ENCODE results near the gene ANKAR.
"Not testable (repeated sequence)": the region's sequence is repeated elsewhere in the genome, so short reads cannot be mapped to it uniquely, and the experiment has no call there.

The ANKAR gene

DNA sequence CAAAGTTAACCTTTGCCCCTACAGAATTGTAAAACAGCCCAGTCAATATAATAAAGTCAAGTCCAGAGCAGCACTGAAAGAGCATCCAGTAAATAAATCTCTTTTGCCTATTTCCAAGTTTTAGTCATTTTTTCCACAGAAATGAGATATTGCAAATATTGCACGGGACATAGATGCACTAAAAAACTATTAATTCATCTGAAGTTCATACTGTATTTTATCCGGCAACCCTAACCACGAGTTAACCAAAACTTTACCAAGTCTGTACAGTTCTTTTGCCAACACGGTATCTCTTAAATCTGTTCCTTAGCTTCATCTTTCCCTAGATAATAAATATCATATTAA, 13.7 kb upstream of the ANKAR start:
- no peak overlapping the region for H3K27ac ChIP-seq
- TF ChIP-seq, protein P1, sequence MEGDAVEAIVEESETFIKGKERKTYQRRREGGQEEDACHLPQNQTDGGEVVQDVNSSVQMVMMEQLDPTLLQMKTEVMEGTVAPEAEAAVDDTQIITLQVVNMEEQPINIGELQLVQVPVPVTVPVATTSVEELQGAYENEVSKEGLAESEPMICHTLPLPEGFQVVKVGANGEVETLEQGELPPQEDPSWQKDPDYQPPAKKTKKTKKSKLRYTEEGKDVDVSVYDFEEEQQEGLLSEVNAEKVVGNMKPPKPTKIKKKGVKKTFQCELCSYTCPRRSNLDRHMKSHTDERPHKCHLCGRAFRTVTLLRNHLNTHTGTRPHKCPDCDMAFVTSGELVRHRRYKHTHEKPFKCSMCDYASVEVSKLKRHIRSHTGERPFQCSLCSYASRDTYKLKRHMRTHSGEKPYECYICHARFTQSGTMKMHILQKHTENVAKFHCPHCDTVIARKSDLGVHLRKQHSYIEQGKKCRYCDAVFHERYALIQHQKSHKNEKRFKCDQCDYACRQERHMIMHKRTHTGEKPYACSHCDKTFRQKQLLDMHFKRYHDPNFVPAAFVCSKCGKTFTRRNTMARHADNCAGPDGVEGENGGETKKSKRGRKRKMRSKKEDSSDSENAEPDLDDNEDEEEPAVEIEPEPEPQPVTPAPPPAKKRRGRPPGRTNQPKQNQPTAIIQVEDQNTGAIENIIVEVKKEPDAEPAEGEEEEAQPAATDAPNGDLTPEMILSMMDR (conservative IDR thresholded peaks at IDR 0.05) = no peak
- no peak for TF ChIP-seq ZFX (IDR thresholded peaks at IDR 0.05)

DNA sequence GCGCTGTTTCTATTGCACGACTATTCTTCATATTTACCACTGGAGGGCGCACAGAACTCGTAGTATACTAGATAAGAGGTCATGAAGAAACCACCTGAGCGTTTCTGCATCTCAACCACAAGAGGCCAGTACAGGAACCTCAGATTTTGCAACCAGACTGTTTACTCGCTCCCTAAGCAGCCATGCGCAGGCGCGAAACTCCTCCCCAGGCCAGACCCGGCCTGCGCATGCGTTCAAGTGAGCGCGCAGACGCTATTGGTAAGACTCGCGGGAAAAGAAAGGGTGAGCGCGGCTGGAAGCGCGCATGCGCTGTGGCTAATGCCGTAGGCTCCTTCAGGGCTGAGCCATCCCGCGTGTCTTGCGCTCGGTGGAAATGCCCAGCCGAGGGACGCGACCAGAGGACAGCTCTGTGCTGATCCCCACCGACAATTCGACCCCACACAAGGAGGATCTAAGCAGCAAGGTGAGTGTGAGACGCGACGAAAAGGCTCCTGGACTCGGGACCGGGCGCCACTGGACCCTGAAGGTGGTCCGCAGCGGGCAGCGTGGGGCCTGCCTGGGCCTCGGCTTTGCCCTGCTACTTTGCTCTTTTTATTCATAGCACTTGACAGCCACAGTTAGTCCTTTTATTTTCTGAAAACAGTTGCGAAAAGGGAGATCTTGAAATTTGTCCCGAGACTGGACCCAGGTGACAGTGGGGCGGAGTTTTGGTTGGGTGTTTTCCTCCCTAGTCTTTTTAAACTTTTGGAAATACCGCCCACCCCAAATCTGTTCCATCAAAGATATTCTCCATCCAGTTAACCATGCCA, 13.1 kb upstream of the ANKAR start, which contains the start of gene ASNSD1:
ASNSD1 (plus strand) TSS at position 312 of the 809 bp plus-strand sequence. CDS start 4,674 bp downstream, outside the sequence.
- TF ChIP-seq ZFX (IDR thresholded peaks at IDR 0.05) = peak; percentile 70
- TF ChIP-seq, protein P1 (conservative IDR thresholded peaks at IDR 0.05) = peak; percentile 97
- H3K27ac ChIP-seq = peak within 1 kb of the TSS; percentile 84

DNA sequence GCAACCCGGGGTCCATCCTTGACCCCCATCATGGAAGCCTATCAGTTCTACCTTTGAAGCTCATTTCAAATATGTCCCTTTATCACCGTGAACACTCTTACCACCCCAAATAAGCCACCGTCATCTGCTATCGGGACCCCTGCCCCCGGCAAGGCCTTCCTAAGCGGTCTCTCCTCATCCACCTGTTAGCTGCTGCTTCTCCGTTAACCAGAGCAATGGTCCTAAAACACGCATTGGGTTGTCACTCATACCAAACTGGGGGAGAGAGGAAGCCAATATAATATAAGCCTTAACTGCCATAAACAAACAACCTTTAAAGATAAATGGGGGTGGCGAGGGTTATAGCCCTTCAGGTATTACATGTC, 12.5 kb upstream of the ANKAR start:
- TF ChIP-seq, protein P1 (conservative IDR thresholded peaks at IDR 0.05) = no peak
- TF ChIP-seq ZFX (IDR thresholded peaks at IDR 0.05) = no peak
- peak overlapping the region; percentile 84 for H3K27ac ChIP-seq

DNA sequence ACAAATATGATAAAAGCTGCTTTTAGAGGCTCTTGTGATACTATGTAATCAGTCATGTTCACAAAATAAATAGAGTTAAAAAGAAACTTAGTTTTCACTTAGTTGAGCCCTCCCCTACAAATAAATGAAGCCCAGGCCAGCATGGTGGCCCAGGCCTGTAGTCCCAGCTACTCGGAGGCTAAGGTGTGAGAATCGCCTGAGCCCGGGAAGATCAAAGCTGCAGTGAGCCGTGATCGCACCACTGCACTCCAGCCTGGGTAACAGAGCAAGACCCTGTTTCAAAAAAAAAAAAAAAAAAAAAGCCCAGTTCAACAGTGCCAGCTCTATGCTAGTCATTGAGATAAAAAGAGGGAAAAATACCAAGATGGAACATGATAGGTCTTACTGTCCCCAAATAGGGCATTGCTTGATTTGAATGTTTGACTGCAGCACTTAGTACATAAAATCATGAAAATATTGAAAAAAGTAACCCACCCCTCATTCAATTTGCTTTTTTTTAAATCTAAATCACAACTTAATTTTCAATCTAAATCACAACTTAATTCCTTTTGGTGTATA, 11.7 kb upstream of the ANKAR start:
- peak overlapping the region; percentile 84; the same call in 1 of the 2 replicates for H3K27ac ChIP-seq
- TF ChIP-seq, protein P1 (conservative IDR thresholded peaks at IDR 0.05) = no peak
- TF ChIP-seq ZFX (IDR thresholded peaks at IDR 0.05) = no peak

DNA sequence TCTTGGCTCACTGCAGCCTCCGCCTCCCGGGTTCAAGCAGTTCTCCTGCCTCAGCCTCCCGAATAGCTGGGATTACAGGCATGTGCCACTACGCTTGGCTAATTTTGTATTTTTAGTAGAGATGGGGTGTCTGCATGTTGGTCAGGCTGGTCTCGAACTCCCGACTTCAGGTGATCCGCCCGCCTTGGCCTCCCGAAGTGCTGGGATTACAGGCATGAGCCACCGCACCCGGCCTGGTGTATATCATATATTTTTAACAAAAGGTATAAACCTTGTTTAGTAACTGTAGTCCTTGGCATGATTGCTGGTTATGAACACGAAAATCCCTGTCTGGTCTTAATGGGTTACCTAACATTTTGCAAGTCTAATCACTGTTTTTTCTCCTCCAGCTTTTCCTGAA, 11.2 kb upstream of the ANKAR start:
- not testable (repeated sequence) for H3K27ac ChIP-seq

GRCh38 chr2:189669913-189670312, 4.6 kb upstream of the ANKAR start:
- H3K27ac ChIP-seq = no peak overlapping the region
- TF ChIP-seq, protein P1 (conservative IDR thresholded peaks at IDR 0.05) = no peak
- no peak for TF ChIP-seq ZFX (IDR thresholded peaks at IDR 0.05)

GRCh38 chr2:189673661-189674373, 653 bp upstream of the ANKAR start:
- peak overlapping the region; percentile 93 for H3K27ac ChIP-seq
- TF ChIP-seq ZFX (IDR thresholded peaks at IDR 0.05) = no peak
- TF ChIP-seq, protein P1 (conservative IDR thresholded peaks at IDR 0.05) = no peak
